ENCODE measurements around the gene ZBTB40. TPM values are rescaled to one million over a fixed set of nuclear protein-coding genes. Genes with fewer than 3 reads are reported as not detected.

ZBTB40 gene
- total RNA-seq, 1 experiment from 2014 or later, result 21.4 TPM

DNA sequence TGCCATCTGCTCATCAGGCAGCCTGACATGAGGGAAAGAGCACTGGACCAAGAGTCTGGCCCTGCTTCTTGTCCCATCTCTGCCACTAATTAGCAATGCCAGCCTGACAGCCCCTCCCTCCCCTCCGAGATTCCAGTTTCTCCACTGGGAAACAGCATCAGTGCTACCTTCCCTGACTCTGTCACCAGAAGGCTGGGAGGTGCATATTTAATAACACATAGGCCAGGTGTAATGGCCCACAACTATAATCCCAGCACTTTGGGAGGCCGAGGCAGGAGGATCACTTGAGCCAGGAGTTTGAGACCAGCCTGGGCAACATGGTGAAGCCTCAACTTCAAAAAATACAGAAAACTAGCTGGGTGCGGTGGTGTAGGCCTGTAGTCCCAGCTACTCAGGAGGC lies 41.2 kb upstream of the ZBTB40 start:
- DNase-seq, result no peak
- TF ChIP-seq CTCF (conservative IDR thresholded peaks at IDR 0.05) (no peak), EZH2 (IDR thresholded peaks at IDR 0.05; ENCODE audit: low read depth) (no peak)
- Histone ChIP-seq H2AFZ (no peak overlapping the region), H3K4me3 (no peak overlapping the region), H3K9me3 (ENCODE audit: insufficient read depth, low read depth) (no peaks in the 10 kb centered on the region), H3K27me3 (ENCODE audit: insufficient read depth, low read depth) (no peaks in the 10 kb centered on the region), H3F3A (ENCODE audit: insufficient read depth, low read depth) (peaks cover 25% of the 10 kb centered on the region; the same call in 1 of the 2 replicates), H3K4me1 (replicated peaks; ENCODE audit: insufficient read depth) (peaks cover 32% of the 10 kb centered on the region), H3K79me2 (ENCODE audit: low read depth) (no peaks in the 10 kb centered on the region), H4K20me1 (ENCODE audit: insufficient read depth) (no peaks in the 10 kb centered on the region), H3K9me2 (ENCODE audit: insufficient read depth) (no peaks in the 10 kb centered on the region), H3K36me3 (ENCODE audit: low read depth) (no peaks in the 10 kb centered on the region), H3K4me2 (no peak overlapping the region), H3K27ac (no peak overlapping the region)
- ChIA-PET CTCF (no interaction called here), POLR2A (ENCODE audit: unreplicated experiment) (no interaction called here)
- intact Hi-C loops (cut with micrococcal nuclease; ENCODE audit: unreplicated experiment), result loop anchor here (10.0 kb wide), 4 partner anchors 136 to 1146 kb away; partner anchors contain the start of gene RAP1GAP
- no TSS peak for BruUV-seq (replicated peaks)

DNA sequence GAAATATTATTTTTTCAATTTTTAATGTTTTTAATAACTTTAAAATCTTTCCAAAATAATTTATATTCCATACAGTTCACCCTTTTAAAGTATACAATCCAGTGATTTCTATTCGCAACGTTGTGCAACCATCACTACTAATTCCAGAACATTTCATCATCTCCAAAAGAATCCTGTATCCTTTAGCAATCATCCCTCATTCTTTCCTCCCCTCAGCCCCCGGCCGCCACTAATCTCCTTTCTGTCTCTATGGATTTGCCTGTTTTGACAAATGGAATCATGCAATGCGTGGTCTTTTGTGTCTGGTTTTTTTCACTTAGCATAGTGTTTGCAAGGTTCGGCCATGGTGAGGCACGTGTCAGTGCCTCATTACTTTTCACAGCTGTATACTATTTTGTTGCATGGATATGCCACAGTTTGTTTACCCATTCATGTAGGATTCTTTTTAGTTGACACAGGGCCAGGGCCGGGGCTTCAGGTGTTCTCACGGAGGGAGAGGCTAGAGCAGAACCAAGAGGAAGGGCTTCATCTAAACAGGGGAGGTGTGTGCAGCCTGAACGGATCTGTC lies 40.6 kb upstream of the ZBTB40 start:
- Histone ChIP-seq H3K79me2 (ENCODE audit: low read depth) (no peaks in the 10 kb centered on the region), H3K4me3 (no peak overlapping the region), H3F3A (ENCODE audit: insufficient read depth, low read depth) (peaks cover 25% of the 10 kb centered on the region; the same call in 1 of the 2 replicates), H2AFZ (no peak overlapping the region), H3K27me3 (ENCODE audit: insufficient read depth, low read depth) (no peaks in the 10 kb centered on the region), H4K20me1 (ENCODE audit: insufficient read depth) (no peaks in the 10 kb centered on the region), H3K9me2 (ENCODE audit: insufficient read depth) (no peaks in the 10 kb centered on the region), H3K4me1 (replicated peaks; ENCODE audit: insufficient read depth) (peaks cover 32% of the 10 kb centered on the region), H3K4me2 (no peak overlapping the region), H3K27ac (no peak overlapping the region), H3K9me3 (ENCODE audit: insufficient read depth, low read depth) (no peaks in the 10 kb centered on the region), H3K36me3 (ENCODE audit: low read depth) (no peaks in the 10 kb centered on the region)
- no peak for TF ChIP-seq EZH2 (IDR thresholded peaks at IDR 0.05; ENCODE audit: low read depth)
- no peak for TF ChIP-seq CTCF (conservative IDR thresholded peaks at IDR 0.05)
- no peak for DNase-seq
- POLR2A ChIA-PET (ENCODE audit: unreplicated experiment), result no interaction called here
- intact Hi-C loops (cut with micrococcal nuclease; ENCODE audit: unreplicated experiment), result loop anchor here (10.0 kb wide), 4 partner anchors 136 to 1146 kb away; partner anchors contain the start of gene RAP1GAP
- CTCF ChIA-PET, result no interaction called here
- BruUV-seq (replicated peaks), result no TSS peak

DNA sequence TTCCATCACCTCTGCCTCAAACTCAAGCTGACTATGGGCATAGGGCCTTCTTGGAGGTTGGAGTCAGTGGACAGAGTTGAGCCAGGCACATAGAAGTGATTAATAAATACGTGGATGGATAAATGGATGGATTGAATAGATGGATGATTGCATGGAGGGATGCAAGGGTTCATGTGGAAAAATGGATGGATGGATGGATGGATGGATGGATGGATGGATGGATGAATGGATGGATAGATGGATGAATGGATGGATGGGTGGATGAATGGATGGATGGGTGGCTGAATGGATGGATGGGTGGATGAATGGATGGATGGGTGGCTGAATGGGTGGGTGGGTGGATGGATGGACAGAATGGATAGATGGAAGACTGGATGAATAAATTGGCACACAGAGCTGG lies 40.1 kb upstream of the ZBTB40 start:
- Histone ChIP-seq H3K4me2 (no peak overlapping the region), H2AFZ (no peak overlapping the region), H3K36me3 (ENCODE audit: low read depth) (no peaks in the 10 kb centered on the region), H3K4me3 (no peak overlapping the region), H3F3A (ENCODE audit: insufficient read depth, low read depth) (peaks cover 25% of the 10 kb centered on the region; the same call in 1 of the 2 replicates), H3K79me2 (ENCODE audit: low read depth) (no peaks in the 10 kb centered on the region), H3K27me3 (ENCODE audit: insufficient read depth, low read depth) (no peaks in the 10 kb centered on the region), H3K9me2 (ENCODE audit: insufficient read depth) (no peaks in the 10 kb centered on the region), H4K20me1 (ENCODE audit: insufficient read depth) (no peaks in the 10 kb centered on the region), H3K27ac (peak overlapping the region; percentile 75; the same call in 1 of the 2 replicates), H3K9me3 (ENCODE audit: insufficient read depth, low read depth) (no peaks in the 10 kb centered on the region), H3K4me1 (replicated peaks; ENCODE audit: insufficient read depth) (peaks cover 32% of the 10 kb centered on the region)
- DNase-seq, result no peak
- intact Hi-C loops (cut with micrococcal nuclease; ENCODE audit: unreplicated experiment), result loop anchor here (10.0 kb wide), 4 partner anchors 137 to 1147 kb away; partner anchors contain the start of gene RAP1GAP
- ChIA-PET CTCF (no interaction called here), POLR2A (ENCODE audit: unreplicated experiment) (no interaction called here)
- BruUV-seq (replicated peaks), result no TSS peak
- TF ChIP-seq CTCF (conservative IDR thresholded peaks at IDR 0.05) (no peak), EZH2 (IDR thresholded peaks at IDR 0.05; ENCODE audit: low read depth) (no peak)
